ENCODE results near the gene MRPL46.

DNA sequence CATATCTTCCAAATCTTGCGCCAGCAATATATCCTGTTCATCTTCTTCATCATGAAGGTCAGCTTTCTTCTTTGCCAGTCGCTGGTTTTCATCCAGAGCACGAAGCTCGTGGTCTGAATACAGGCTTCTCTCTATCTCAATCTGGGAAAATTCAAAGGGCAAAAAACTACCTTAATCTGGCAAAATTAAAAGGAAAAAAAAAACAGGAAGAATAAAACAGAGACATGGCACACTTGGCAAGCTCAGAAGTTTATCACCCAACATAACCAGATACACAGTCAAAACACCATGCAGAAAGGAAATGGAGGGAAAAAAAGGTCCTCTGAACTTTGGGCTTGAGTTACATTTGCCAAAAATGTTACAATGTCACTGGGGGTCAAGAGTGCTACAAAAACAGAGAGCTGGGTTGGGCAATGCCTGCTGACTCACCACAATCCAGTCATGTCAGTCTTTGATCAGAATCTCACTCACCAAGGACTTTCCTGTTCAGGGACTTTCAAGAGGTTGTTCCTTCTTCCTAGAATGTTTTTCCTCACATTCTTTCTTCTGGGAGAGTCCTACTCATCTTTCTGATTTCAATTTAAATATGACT is 1.5 kb downstream of the MRPL46 start:
- TF ChIP-seq EP300 (IDR thresholded peaks at IDR 0.05) (no peak), POLR2A (IDR thresholded peaks at IDR 0.05) (no peak)

Data from stomach (tissue), 4 donors.